Endothelial cell of umbilical vein (primary cell): Measurements from ENCODE around the gene TRDN. TPM values are rescaled to one million over a fixed set of nuclear protein-coding genes. Genes with fewer than 3 reads are reported as not detected.

Source experiments
- BruUV-seq: library from RNA; stranded (reverse); fragments of 400-500 nt; replicated peaks from 2 replicates; lab custom pipeline; 2021; lab: Mats Ljungman, UMichigan
- CTCF ChIA-PET: fragments of 300-600, 350-600 bp; sonication (Branson Sonifier 250); formaldehyde crosslinking; loops from one replicate; lab custom pipeline; 2021; ENCODE audit warnings: antibody characterized with exemption, inconsistent platforms; lab: Charles Lee
- POLR2A ChIA-PET: fragments of 300-600, 350-600 bp; sonication (Branson Sonifier 250); formaldehyde crosslinking; loops from one replicate; lab custom pipeline; 2021; ENCODE audit warnings: antibody characterized with exemption, inconsistent platforms; lab: Charles Lee
- DNase-seq: peaks from one replicate; pipeline ENCODE4 v3.0.0-alpha.2; 2011; ENCODE audit warnings: low read depth, low spot score
- FAIRE-seq: peaks from 2 replicates; lab custom pipeline; 2011; peaks lifted over from hg19 to GRCh38; lab: Jason Lieb, UNC
- H2AFZ ChIP-seq: 2 replicates; pipeline ENCODE4 v1.6.0; 2012; ENCODE audit warnings: low read depth, low read length, control low read depth, inconsistent platforms
- H3K27ac ChIP-seq: 2 replicates; pipeline ENCODE4 v1.5.1; 2011; ENCODE audit warnings: low read depth, mild to moderate bottlenecking, control low read depth, low read length, moderate library complexity; ENCODE audit not compliant: insufficient read depth
- H3K27me3 ChIP-seq, 2 experiments: 2 replicates each; pipeline versions ENCODE4 v1.6.0 to v1.6.1; 2011; ENCODE audit warnings: low read length in 2 of 2, mixed read lengths in 1 of 2; ENCODE audit not compliant: control insufficient read depth in 2 of 2, insufficient read depth in 2 of 2
- H3K36me3 ChIP-seq, 2 experiments: 2 replicates in 1 of 2; 3 replicates in 1 of 2; pipeline ENCODE4 v1.5.1; 2011; ENCODE audit warnings: low read length in 2 of 2, mild to moderate bottlenecking in 1 of 2, moderate library complexity in 1 of 2; ENCODE audit not compliant: control insufficient read depth in 2 of 2, insufficient read depth in 2 of 2; ENCODE audit errors: extremely low read depth in 1 of 2
- H3K4me1 ChIP-seq: 3 replicates; pipeline ENCODE4 v1.5.1; 2011; ENCODE audit warnings: mild to moderate bottlenecking, low read length; ENCODE audit not compliant: control insufficient read depth, insufficient read depth; ENCODE audit errors: extremely low read depth
- H3K4me2 ChIP-seq: 2 replicates; pipeline ENCODE4 v1.6.1; 2011; ENCODE audit warnings: low read length, control low read depth, mixed read lengths; ENCODE audit not compliant: insufficient read depth
- H3K4me3 ChIP-seq, 3 experiments: fragments of 200-600 bp in 1 of 3; sonication (generic), shearing (Covaris generic) in 1 of 3; replicated peaks in 1 of 3; 2 replicates each; pipeline ENCODE4 v1.5.1; 2011 to 2016; ENCODE audit warnings: control low read depth in 3 of 3, low read length in 3 of 3, mild to moderate bottlenecking in 2 of 3, inconsistent platforms in 1 of 3, low read depth in 1 of 3, moderate library complexity in 1 of 3; ENCODE audit not compliant: insufficient read depth in 1 of 3
- H3K79me2 ChIP-seq: 2 replicates; pipeline ENCODE4 v1.6.0; 2012; ENCODE audit warnings: low read length, inconsistent platforms; ENCODE audit not compliant: control insufficient read depth, insufficient read depth
- H3K9ac ChIP-seq: replicated peaks from 2 replicates; pipeline ENCODE3; 2011; ENCODE audit warnings: low read length, control low read depth; ENCODE audit not compliant: insufficient read depth; ENCODE audit errors: extremely low read depth
- H3K9me1 ChIP-seq: replicated peaks from 3 replicates; pipeline ENCODE4 v1.6.0; 2011; ENCODE audit warnings: mild to moderate bottlenecking, low read length; ENCODE audit not compliant: control insufficient read depth, insufficient read depth; ENCODE audit errors: extremely low read depth
- H3K9me3 ChIP-seq: replicated peaks from 2 replicates; pipeline ENCODE4 v1.5.1; 2012; ENCODE audit warnings: low read length, inconsistent platforms; ENCODE audit not compliant: control insufficient read depth, insufficient read depth
- H4K20me1 ChIP-seq: replicated peaks from 2 replicates; pipeline ENCODE3; 2011; ENCODE audit warnings: mild to moderate bottlenecking, low read length; ENCODE audit not compliant: control insufficient read depth, insufficient read depth; ENCODE audit errors: extremely low read depth
- EZH2 ChIP-seq: IDR thresholded peaks from 2 replicates; pipeline ENCODE4 v1.6.1; 2012; ENCODE audit warnings: borderline replicate concordance, low read depth, mild to moderate bottlenecking, moderate library complexity, low read length, inconsistent platforms; ENCODE audit not compliant: severe bottlenecking
- FOS ChIP-seq: IDR thresholded peaks from 2 replicates; pipeline ENCODE4 v1.6.1; 2011; ENCODE audit warnings: mild to moderate bottlenecking, low read length, moderate library complexity, borderline replicate concordance; ENCODE audit not compliant: insufficient read depth
- GATA2 ChIP-seq: IDR thresholded peaks from 2 replicates; pipeline ENCODE4 v1.7.0; 2011; ENCODE audit warnings: low read depth, mild to moderate bottlenecking, moderate library complexity, mixed read lengths, low read length; ENCODE audit not compliant: insufficient read length, insufficient read depth
- JUN ChIP-seq: IDR thresholded peaks from 2 replicates; pipeline ENCODE4 v1.6.1; 2011; ENCODE audit warnings: borderline replicate concordance, low read depth; ENCODE audit not compliant: insufficient read length, insufficient read depth
- MYC ChIP-seq: IDR thresholded peaks from one replicate; pipeline ENCODE4 v1.6.1; 2011; ENCODE audit warnings: mild to moderate bottlenecking, low read depth, low read length
- POLR2A ChIP-seq: IDR thresholded peaks from 2 replicates; pipeline ENCODE4 v1.6.1; 2012; ENCODE audit warnings: low read depth, mild to moderate bottlenecking, control low read depth, low read length
- POLR2AphosphoS5 ChIP-seq: IDR thresholded peaks from 2 replicates; pipeline ENCODE4 v1.6.1; 2012; ENCODE audit warnings: low read depth, mild to moderate bottlenecking, control low read depth, low read length, moderate library complexity; ENCODE audit not compliant: insufficient read depth
- dilution Hi-C: fragments of 300-500 bp; cut with MboI; formaldehyde crosslinking; loops from one replicate; pipeline ENCODE4 v1.15.0; 2019; ENCODE audit warnings: low sequenced_read_pairs; ENCODE audit not compliant: extremely low pct_ligation_motif_present
- intact Hi-C: fragments of 100-400 bp; cut with micrococcal nuclease; formaldehyde crosslinking; loops from one replicate; pipeline ENCODE4 v1.10.0; 2022
- polyA plus RNA-seq, 4 experiments: library from polyadenylated mRNA; depleted of rRNA in 3 of 4; stranded (reverse) in 3 of 4; unstranded in 1 of 4; fragments of >200 nt; gene quantifications; 2 replicates each; pipeline versions ENCODE4 v1.2.1 to v1.2.3, GENCODE V29; 2011 to 2012; ENCODE audit warnings: missing spikeins in 1 of 4
- total RNA-seq: library from RNA; stranded (reverse); gene quantifications from 2 replicates; pipeline ENCODE4 v1.2.3, GENCODE V29; 2021
- TF ChIP-seq, protein P1 (sequence below): IDR thresholded peaks from 2 replicates; pipeline ENCODE4 v1.6.1; 2011; ENCODE audit not compliant: insufficient read depth, insufficient read length
- TF ChIP-seq, protein P2 (sequence below), 2 donors: IDR thresholded peaks; 1 replicate in 1 of 2; 2 replicates in 1 of 2; pipeline ENCODE4 v1.5.1; 2011; ENCODE audit warnings: low read length in 2 of 2, mild to moderate bottlenecking in 2 of 2, moderate library complexity in 2 of 2, control low read depth in 1 of 2, inconsistent platforms in 1 of 2, low read depth in 1 of 2; ENCODE audit not compliant: insufficient read depth in 1 of 2; ENCODE audit errors: extremely low read depth in 1 of 2

The TRDN gene
- total and polyA plus RNA-seq, 2 donors (not counting 3 experiments of a cell fraction or from before 2014, with no cell fraction given) = not detected

DNA sequence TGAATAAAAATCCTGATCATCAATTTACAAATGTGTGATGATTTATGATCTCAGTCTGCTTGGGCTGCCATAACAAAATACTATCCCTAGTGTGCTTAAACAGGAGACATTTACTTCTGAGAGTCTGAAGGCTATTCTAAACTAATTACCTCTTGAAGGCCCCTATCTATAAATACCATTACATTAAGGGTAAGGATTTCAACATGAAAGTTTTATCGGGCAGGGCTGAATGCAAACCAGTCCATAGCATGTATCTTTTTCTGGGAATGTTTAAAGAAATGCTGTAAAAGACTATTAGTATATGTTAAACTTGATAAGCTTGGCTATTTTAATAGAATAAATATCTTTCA lies 48.2 kb downstream of the TRDN start:
- Histone ChIP-seq H3K79me2 (no peaks in the 10 kb centered on the region), H3K4me1 (peaks cover 6% of the 10 kb centered on the region), H3K9me3 (no peaks in the 10 kb centered on the region), H4K20me1 (no peaks in the 10 kb centered on the region), H3K27me3 (no peaks in the 10 kb centered on the region), H3K4me2 (no peak overlapping the region), H3K9ac (no peak overlapping the region), H3K4me3 (no peak overlapping the region), H2AFZ (no peak overlapping the region), H3K27ac (no peak overlapping the region), H3K9me1 (no peaks in the 10 kb centered on the region), H3K36me3 (no peaks in the 10 kb centered on the region)
- FAIRE-seq = no peak
- ChIA-PET POLR2A (no interaction called here), CTCF (interaction anchor here (1.8 kb wide), 1 partner anchor 126 kb away, joined by 6 read pairs; no protein-coding TSS in a partner anchor)
- BruUV-seq = no TSS peak
- DNase-seq = no peak
- dilution Hi-C loops = no loop called here
- no peak for TF ChIP-seq EZH2
- no peak for TF ChIP-seq FOS
- no peak for TF ChIP-seq GATA2
- TF ChIP-seq POLR2AphosphoS5 = no peak
- TF ChIP-seq, protein P1, sequence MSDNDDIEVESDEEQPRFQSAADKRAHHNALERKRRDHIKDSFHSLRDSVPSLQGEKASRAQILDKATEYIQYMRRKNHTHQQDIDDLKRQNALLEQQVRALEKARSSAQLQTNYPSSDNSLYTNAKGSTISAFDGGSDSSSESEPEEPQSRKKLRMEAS = no peak
- no peak for TF ChIP-seq POLR2A
- TF ChIP-seq, protein P2, sequence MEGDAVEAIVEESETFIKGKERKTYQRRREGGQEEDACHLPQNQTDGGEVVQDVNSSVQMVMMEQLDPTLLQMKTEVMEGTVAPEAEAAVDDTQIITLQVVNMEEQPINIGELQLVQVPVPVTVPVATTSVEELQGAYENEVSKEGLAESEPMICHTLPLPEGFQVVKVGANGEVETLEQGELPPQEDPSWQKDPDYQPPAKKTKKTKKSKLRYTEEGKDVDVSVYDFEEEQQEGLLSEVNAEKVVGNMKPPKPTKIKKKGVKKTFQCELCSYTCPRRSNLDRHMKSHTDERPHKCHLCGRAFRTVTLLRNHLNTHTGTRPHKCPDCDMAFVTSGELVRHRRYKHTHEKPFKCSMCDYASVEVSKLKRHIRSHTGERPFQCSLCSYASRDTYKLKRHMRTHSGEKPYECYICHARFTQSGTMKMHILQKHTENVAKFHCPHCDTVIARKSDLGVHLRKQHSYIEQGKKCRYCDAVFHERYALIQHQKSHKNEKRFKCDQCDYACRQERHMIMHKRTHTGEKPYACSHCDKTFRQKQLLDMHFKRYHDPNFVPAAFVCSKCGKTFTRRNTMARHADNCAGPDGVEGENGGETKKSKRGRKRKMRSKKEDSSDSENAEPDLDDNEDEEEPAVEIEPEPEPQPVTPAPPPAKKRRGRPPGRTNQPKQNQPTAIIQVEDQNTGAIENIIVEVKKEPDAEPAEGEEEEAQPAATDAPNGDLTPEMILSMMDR (IDR thresholded peaks at IDR 0.05; ENCODE audit: extremely low read depth in 1 of 2, insufficient read depth in 1 of 2, low read depth in 1 of 2, low read length in 2 of 2) = no peak
- no peak for TF ChIP-seq JUN
- no peak for TF ChIP-seq MYC
- intact Hi-C loops = no loop called here
